COLO829 (cell line): ENCODE results near the gene GABRR2.

Experiments used
- DNase-seq: peaks from one replicate; pipeline ENCODE4 v3.0.0; 2012; ENCODE audit warnings: low spot score

Gene GABRR2

DNA sequence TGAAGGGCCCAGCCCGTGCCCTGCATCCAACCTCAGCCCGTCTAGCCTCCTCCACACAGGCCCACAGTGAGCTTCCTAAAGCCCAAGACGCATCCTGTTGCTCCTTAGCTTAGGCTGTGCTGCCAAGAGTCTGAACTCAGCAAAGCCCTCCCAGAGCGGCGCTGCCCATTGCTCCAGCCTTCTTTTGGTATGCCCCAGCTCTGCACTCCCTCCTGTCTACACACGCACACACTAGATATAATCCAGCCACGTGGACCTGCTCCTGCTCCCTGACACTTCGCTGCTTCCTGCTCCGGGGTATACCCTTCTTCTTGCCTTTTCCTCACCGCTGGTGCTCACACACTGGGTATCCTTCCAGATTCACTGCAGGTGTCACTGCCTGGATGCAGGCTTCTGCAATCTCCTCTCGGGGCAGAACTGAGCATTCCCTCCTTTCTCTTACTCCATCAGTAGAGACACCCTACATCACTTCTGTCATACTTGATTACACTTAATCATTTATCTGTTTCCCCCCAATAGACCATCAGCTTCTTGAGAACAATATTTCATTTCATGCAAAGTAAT lies 23.8 kb downstream of the GABRR2 start:
- DNase-seq = no peak

DNA sequence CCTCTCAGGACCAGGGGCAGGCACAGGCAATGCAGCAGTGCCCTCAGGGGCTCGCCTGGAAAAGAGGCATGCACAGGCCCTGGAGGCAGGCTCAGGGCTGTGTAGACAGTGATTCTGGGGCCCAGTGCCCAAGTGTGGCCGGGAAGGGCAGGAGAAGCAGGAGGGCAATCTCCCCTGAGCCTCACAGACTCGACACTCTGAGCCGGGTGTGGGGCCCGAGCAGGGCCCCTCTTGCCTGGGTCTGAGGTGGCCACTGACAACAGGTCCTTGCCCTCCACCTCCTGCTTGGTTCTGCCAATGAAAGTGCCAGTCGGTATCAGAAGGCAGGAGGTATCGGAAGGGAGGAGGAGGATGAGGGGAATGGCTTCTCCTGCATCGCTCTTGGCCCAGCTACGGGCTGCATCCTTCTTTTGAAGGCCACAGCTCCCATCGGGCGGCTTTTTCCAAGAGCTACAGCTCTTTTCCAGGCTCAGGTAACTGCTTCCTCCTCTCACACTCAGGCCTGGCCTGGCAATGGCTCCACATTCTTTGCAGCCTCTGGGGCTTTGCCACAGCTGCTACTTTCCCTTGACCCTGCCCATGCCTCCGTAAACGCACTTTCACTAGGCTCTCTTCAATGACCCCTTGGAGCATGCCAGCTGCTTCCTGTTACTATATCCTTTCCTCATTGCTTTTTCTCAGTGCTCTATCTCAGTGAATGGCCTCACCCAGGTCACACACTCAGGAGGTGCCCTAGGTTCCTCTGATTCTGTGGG lies 24.5 kb downstream of the GABRR2 start:
- no peak for DNase-seq

DNA sequence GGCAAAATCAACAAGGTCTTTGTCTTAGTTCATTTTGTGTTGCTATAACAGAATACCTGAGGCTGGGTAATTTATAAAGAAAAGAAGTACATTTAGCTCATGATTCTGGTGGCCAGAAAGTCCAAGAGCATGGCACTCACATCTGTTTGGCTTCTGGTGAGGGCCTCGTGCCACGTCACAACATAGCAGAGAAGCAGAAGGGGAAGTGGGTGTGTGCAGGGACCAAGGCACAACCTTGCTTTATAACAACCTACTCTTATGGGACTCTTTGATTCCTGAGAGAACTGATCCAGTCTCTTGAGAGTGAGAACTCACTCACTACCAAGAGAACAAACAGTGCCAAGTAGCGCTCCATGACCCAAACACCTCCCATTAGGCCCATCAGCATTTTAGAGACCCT lies 25.4 kb downstream of the GABRR2 start:
- DNase-seq = no peak

DNA sequence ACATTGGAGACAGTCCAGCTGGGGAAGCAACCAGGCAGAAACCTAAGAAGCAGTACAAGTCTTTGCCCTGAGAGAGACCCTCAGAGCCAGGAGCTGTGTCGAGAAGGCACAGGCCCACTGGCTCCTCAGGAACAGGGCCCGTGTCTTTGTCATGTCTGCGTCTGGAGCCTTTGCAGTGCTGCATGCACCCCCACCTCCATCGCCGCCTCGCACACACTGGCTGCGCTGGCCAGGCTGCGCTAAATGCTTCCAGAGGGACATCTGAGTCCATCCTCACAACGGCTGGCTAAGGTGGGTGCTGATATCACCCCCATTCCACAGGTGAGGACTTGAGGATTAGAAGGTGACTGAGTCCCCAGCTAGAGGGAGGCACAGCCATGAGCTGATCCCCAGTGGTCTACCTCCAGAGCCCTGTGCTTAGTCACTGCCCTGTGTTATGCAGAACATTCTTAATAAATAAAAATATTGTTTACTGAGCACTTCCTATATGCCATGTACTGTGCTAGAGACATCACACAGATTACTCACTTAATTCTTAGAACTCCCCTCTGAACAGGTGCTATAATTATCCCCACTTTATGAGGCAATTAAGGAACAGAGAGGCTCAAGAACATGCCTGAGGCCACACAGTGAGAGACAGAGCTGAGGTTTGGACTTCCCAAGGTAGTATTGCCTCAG lies 27.6 kb downstream of the GABRR2 start:
- no peak for DNase-seq

DNA sequence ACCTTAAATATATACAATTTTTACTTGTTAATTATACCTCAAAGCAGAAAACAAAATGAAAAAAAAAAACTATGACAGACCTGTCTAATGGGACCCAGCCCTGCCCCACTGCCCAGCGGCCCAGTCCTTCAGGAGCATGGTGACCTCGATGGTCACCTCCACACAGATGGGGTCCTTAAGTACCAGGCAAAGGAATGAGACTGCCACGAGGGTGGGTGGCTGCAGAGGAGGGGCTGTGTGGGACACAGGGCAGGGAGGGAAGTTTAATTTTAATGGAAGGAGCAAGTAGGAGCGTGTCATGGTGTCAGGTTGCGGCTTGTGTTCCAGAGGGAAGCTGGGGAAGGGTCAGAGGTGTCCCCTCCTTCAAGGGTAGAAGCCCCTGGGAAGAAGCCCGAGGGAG lies 28.6 kb downstream of the GABRR2 start:
- no peak for DNase-seq

DNA sequence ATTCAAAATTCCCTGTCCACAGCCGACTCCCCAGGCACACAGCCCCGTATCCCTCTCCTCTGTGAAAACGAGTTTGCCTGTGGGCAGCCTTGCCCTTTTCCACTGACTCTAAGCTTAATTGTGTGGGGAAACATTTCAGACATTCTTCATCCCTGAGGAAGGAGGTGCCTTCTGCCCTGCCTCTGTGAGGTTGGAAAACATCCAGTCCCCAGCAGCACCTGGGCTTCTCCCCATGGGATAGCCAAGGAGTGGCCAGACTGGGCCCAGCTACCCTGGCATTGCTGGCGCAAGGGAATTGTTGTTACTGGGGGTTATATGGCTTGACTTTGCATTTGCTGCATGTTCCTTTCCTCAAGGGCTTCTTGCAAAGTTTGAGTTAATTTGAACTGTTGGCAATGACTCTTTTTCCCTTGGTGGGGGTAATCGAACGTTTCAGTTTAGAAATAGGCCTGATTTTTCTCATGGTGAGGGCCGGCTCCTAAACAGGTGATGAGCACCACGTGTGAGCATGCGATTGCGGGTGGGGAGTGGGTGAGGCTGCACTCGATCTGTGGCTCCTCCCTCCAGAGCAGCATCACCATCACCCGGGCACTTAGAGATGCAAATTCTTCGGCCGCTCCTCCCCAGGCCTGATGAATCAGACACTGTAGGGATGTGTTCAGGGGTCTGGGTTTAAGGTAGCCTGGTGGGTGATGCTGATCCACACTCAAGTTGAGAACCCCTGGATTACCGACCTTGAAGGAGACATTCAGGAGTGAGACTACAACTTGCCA lies 29.9 kb downstream of the GABRR2 start:
- DNase-seq = no peak

DNA sequence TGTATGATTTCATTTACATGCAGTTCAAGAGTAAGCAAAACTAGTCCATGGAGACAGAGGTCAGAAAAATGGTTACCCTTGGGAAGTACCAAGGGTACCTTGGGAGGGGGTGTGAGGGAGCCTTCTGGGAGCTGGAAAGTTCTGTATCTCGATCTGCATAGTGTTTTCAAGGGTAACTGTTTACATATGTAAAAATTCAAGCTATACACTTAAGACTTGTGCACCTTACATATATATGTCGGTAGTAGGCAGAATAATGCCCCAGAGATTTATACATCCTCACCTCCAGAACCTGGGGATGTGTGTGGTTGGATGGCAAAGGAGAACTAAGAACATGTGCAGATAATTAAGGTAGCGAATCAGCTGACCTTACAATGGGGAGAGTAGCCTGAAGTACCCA lies 31.0 kb downstream of the GABRR2 start:
- no peak for DNase-seq

DNA sequence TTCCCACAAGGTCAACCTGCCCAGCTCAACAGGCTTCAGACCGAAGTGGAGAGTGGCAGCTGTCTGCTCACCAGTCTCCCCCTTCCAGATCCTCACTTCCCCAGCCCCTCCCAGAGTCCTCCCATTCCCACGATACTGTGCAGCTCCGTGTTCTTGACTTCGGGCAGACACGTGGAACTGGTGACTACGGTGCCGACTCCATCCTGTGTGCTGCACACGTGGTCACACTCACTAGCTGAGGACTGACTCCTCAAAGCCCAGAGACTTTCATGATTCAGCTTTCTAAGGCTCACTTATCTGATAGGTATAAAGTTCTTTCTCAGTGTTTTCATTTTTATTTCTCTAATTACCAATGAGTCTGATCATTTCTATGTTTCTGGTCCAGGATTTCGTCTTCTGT lies 32.4 kb downstream of the GABRR2 start:
- DNase-seq = no peak

DNA sequence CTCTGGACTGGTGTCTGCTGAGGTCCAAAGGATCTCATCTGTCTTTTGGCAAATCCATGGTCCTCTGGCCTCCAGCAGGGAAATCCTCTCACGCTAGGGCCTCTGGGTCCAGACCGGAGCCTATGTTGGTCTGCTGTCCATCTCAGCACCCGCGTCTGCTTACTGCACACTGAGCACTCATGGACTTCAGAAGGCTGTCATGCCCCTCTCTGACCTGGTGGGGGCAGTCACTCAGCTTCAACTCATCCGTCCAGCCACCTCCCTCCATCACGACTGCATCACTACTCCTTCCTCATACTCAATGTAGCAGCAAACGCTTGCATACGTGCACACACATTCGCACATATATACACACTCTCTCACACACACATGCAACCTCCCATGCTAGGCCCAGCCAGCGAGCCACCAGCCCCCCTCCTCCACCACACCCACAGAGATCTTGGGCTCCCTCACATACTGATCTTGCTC lies 33.3 kb downstream of the GABRR2 start:
- peak; percentile 65 for DNase-seq

DNA sequence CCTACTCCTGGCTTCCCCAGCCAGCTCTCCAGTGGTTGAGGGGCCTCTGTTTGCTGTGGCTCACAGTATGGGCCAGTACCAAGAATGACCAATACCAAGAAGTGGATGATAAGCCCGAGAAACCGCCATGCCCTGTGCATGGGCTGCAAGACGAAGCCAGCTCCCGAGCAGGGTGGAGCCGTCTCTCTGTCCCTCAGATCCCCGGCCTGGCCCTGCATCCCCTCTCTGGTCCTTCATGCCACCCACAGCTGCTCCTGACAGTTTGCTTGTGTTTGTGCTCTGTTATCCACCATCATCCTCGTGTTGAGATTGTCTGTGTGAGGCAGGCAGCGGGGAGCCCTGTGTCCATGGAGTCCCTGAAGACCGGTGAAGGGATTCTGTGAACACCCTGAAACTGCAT lies 36.1 kb downstream of the GABRR2 start:
- DNase-seq = no peak

DNA sequence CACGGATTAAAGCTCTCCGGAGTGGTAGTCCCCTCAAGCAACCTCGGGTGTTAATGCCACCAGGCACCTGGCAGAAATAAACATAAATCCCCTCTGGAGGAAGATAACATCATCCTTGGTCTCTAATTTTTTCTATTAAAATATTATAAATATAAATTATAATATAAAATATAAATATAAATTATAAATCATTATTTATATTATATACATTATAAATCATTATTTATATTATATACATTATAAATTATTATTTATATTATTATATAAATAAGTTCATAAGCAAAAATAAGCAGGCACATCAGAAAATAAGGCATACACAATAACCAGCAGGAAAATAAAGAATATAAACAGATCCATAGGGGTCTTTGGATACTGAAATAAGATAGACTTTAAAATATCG lies 39.2 kb downstream of the GABRR2 start:
- no peak for DNase-seq

DNA sequence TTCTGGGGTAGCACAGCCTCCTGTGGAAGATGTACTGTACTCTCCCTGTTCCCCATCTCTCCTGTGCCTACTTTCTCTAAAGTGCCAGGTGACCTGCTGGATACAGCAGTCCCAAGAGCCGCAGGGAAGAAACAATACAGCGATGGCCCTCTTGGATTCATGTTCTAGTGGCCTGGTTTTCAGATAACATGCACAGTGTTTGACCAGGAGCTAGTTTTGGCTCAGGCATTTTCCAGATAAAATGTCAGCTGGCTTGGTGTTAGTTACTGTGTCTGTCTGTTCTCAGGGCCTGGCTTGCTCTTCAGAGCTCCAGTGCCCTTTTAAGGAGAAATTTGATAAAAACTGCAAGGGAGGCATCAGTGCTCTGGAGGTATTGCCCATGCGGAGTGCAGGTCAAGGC lies 41.3 kb downstream of the GABRR2 start:
- no peak for DNase-seq

DNA sequence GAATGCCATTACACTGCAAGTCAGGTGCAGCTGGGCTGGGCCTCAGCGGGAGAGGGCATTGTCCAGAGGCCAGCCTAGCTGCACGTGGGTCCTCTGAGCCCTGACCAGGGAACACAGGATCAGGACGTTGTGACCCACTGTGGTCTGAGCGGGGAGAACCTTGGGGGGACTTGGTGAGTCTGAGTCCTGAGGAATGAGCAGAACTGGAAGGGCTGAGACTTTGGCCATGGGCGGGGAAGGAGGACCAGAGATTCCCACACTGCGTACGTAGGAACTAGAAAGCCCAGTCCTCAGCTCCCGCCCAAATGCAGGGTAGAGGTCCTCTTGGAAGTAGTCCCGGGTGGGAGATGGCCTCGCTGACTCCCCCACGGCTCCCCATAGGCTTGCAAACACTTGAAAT lies 42.5 kb downstream of the GABRR2 start:
- no peak for DNase-seq

DNA sequence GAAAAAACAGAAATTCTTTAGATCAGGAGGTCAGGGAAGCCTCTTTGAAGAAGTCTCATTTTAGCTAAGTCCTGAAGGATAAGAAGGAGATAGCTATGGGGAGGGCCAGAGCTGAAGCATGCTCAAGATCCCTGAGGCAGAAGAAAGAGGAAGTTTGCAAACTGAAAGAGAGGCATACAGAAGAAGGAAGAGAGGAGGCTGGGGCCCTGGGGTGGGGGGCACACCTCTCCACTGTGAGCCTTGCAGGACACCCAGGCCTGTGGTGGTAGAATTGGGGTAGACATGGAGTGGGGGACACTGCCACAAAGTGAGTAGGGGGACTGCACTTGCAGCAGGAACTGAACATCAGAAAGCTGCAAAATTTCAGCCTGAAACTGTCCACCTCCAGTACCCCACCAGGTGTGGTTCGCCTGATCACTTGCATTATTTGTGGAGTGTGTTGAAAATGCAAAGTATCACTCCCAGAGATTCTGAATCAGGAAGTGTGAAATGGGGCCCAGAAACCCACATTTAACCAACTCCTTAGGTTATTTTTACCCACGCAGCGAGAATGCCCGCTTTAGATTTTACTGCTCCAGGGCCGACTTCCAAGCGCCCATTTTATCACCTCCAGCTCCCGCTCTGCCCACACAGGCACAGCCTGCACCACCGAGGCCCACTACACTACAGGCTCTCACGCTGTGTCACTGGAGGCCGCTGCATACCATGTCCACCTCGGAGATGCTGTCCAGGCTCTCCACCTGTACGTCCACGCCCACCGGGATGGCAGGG lies 44.0 kb downstream of the GABRR2 start:
- DNase-seq = no peak

DNA sequence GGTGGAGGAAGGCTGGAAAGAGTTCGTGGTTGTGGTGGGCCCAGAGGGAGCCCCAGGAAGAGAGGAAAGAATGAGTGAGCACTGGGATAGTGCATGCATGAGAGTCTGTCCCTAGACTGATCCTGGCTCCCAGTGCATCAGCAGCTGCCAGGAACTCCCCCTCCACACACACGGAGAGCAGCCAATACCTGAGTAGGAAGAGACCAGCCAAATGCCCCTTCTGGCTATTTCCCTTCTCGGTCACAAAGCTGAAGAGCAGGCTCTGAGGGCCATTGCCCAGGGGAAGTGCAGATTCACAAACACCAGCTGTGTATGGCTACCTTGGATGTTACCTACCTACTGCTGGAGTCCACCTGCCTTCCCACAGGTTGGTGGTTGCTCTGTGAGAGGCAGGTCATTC lies 45.1 kb downstream of the GABRR2 start:
- DNase-seq = no peak

DNA sequence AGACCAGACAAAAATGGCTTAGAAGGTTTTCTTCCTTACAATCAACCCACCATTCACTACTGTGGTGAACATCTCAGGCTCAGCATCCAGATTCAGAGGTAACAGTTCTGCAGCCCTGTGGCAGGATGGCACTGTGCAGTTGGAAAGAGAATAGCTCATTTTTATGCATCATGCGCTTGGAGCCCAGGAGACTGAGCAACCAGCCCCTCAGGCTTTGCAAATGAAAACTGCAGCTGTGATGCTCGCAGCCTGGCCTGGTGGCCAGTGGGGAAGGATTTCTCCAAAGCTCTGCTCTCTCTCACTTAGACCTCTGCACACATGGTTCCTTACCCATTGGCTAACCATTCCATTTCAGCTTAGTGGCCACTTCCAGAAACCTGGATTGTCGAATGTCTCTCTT lies 45.8 kb downstream of the GABRR2 start:
- DNase-seq = no peak

DNA sequence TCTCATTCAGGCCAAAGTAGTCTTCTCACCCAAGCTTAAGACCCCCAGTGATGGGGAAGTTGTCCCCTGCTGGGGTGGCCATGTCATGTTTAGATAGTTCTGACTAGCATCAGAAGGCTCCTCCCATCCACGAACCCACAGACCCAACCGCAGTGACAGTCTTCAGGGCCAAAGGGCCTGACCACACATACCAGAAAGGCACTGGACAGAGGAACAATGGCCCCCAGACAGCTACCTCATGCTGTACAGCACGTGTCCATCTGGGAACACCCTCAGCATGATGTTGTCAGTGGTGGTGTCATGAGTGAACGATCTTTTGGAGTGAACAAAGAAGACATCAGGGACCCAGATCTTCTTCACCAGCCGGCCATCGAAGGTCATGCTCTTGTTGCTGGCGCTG lies 46.3 kb downstream of the GABRR2 start:
- DNase-seq = no peak

DNA sequence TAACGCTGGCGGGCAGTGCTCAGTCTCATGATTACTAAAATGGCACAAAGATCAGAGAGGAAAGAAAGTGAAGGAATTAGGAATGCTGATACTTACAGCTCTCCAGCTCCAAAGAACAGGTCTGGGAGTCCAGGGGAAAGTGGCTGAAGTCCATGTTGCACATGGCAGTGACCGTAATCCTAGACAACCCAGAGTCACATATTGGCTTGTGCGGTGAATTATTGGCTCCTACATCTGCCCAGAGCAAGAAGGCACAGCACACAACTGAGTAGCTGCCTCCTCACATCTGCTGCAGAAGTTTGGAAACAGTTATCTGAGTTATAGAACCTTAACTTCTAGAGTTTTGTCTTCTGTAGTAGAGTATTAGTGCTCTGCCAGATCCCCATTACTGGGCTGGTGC lies 47.2 kb downstream of the GABRR2 start:
- DNase-seq = no peak

DNA sequence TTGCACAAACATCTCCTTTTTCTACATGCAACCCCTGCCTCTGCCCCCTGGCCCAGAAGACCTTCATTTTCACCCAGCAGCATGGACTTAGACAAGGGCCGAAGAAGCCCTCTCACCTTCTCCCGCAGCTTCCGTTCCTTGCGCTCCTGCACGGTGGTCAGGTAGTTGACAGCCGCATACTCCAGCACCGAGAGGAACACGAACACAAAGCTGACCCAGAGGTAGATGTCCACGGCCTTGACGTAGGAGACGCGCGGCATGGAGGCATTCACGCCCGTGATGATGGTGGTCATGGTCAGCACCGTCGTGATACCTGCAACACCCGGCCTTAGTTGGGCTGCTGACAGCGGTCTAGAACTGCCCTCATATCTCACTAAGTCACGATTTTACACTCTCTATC lies 50.8 kb downstream of the GABRR2 start:
- no peak for DNase-seq

DNA sequence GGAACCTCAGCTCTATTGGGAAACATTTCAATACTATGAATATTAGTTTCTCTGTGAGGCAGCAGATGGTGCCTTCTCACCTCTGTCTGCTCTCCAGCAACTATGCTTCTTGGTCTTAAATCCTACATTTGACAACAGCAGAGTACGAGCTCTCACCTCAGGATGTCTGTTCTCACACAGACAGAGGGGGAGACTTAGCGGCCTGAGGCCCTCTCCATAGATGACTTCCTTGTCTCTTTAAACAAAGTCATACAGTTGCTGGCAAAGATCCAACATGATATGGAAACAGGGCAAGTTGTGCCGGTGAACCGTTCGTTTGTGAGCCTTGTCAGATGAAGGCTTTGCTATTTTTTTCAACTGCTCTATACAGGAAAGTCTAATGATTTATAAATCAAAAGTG lies 54.3 kb downstream of the GABRR2 start:
- DNase-seq = no peak

DNA sequence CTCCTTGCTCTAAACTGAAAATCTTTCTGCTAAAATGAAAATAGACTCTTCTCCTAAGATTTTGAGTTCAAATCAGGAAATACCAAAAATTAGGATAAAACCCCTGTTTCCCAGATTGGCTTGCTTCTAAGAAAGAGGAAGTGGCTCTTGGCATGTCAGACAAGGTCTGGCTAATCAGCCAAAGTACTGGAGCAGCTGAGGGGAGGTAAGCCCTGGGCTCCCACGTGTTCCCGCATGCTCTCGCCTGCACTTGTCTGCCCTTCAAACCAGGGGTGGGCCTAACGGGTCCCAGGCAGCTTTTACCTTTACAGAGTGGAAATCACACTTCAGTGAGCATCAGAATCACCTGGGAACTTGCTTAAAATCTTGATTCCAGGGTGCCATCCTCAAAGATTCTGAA lies 54.8 kb downstream of the GABRR2 start:
- no peak for DNase-seq

DNA sequence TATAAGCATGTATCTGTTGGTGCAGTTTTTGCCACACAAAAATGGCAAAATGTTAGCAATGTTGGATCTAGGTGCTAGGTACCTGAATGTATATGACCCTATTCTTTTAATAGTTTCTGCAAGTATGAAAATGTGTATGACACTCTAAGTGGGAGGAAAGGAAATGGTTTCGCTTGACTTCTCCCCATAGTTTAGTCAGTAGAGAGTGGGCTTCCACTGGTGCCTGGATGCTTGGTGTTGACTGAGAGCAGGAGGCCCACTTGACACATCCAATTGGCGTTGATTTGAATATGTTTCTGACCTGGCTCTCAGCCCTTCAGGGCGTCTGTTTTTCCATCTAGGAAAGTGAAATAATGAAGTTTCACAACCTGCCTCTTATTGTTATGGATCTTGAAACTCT lies 56.2 kb downstream of the GABRR2 start:
- no peak for DNase-seq
